ENCODE data around the gene MYO18B.

DNA sequence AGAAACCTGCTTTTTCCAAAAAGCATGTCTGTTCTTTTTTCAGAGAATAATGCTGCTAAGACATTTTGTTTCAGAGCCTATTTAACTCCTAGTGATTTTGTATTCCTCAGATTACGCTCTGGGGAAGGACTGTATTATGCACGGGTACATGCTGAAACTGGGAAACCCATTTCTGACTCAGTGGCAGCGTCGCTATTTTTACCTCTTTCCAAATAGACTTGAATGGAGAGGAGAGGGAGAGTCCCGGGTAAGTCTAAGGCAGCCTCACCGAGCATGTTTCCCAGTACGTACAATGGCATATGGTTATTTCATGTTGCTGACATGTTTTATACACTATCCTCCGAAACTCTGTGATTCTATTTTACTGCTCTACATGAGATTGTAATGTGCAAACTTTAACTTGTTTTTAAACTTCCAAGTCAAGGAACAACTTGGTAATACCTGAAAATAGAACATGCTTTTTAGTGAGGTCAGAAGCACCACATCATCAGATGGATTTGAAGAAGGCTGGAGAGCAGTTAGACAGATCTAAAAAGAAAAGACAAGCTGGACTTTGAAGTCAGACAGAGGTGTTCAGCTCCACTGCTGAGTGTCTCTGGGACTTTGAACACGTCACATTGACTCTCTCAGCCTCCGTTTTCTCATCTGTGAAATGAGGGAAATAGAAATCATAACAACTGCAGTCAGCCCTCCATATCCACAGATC, 23.7 kb upstream of the MYO18B start:
- TF ChIP-seq, protein P1, sequence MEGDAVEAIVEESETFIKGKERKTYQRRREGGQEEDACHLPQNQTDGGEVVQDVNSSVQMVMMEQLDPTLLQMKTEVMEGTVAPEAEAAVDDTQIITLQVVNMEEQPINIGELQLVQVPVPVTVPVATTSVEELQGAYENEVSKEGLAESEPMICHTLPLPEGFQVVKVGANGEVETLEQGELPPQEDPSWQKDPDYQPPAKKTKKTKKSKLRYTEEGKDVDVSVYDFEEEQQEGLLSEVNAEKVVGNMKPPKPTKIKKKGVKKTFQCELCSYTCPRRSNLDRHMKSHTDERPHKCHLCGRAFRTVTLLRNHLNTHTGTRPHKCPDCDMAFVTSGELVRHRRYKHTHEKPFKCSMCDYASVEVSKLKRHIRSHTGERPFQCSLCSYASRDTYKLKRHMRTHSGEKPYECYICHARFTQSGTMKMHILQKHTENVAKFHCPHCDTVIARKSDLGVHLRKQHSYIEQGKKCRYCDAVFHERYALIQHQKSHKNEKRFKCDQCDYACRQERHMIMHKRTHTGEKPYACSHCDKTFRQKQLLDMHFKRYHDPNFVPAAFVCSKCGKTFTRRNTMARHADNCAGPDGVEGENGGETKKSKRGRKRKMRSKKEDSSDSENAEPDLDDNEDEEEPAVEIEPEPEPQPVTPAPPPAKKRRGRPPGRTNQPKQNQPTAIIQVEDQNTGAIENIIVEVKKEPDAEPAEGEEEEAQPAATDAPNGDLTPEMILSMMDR (IDR thresholded peaks at IDR 0.05): no peak
- no peak for TF ChIP-seq POLR2AphosphoS5 (IDR thresholded peaks at IDR 0.05; ENCODE audit: insufficient read depth in 1 of 2, low read depth in 1 of 2)

All from vagina (tissue), 2 donors.